Neutrophil (primary cell): ENCODE results near the gene STAG1.
"Not testable (repeated sequence)": the region's sequence is repeated elsewhere in the genome, so short reads cannot be mapped to it uniquely, and the experiment has no call there.

ENCODE experiments used
- H3K27ac ChIP-seq: fragments of 200-600 bp; sonication (generic); 2 replicates; pipeline ENCODE4 v1.5.1; 2016; ENCODE audit warnings: mild to moderate bottlenecking, moderate library complexity
- H3K27me3 ChIP-seq: fragments of 200-600 bp; sonication (generic); 2 replicates; pipeline ENCODE4 v1.6.0; 2016; ENCODE audit warnings: mild to moderate bottlenecking
- H3K36me3 ChIP-seq: fragments of 200-600 bp; sonication (generic); 2 replicates; pipeline ENCODE4 v1.5.1; 2017
- H3K4me1 ChIP-seq, 2 experiments: fragments of 200-600 bp in 1 of 2; sonication (generic) in 1 of 2; 1 replicate in 1 of 2; 2 replicates in 1 of 2; pipeline versions ENCODE4 v1.5.1 to v1.6.1; 2013 to 2016; ENCODE audit warnings: low read depth in 1 of 2, low read length in 1 of 2, mild to moderate bottlenecking in 1 of 2, moderate library complexity in 1 of 2; ENCODE audit not compliant: control insufficient read depth in 1 of 2, insufficient read depth in 1 of 2
- H3K4me3 ChIP-seq, 2 experiments: fragments of 200-600 bp in 1 of 2; sonication (generic) in 1 of 2; 1 replicate in 1 of 2; 2 replicates in 1 of 2; pipeline ENCODE4 v1.5.1; 2013 to 2016; ENCODE audit warnings: low read depth in 1 of 2, low read length in 1 of 2, mild to moderate bottlenecking in 1 of 2, moderate library complexity in 1 of 2
- H3K9me3 ChIP-seq: fragments of 200-600 bp; sonication (generic); 2 replicates; pipeline ENCODE4 v1.5.1; 2016
- TF ChIP-seq, protein P1 (sequence below): fragments of 200-600 bp; sonication (generic); IDR thresholded peaks from 2 replicates; pipeline ENCODE4 v1.5.1; 2016; ENCODE audit warnings: antibody characterized with exemption

The STAG1 gene

DNA sequence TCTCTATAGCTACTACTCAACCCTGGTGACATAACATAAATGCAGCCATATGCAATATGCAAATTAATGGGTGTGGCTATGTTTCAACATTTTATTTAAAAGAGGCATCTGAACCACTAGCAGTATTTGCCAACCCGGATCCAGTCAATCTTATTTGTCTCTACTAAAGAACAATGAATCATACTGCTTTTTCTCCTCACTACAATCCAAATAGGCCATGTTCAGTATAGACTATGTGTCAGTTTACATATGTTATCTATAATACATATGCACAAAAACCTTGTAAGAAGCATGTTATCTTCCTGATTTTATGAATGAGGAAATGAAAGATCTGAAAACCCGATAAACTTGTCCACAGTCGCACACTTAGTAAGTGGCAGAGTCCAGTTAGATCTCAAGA is 125.7 kb downstream of the STAG1 start:
- no peaks in the 10 kb centered on the region for H3K9me3 ChIP-seq
- no peaks in the 10 kb centered on the region for H3K27me3 ChIP-seq
- H3K27ac ChIP-seq: peak overlapping the region; percentile 24
- H3K36me3 ChIP-seq: peaks cover 4% of the 10 kb centered on the region
- TF ChIP-seq, protein P1, sequence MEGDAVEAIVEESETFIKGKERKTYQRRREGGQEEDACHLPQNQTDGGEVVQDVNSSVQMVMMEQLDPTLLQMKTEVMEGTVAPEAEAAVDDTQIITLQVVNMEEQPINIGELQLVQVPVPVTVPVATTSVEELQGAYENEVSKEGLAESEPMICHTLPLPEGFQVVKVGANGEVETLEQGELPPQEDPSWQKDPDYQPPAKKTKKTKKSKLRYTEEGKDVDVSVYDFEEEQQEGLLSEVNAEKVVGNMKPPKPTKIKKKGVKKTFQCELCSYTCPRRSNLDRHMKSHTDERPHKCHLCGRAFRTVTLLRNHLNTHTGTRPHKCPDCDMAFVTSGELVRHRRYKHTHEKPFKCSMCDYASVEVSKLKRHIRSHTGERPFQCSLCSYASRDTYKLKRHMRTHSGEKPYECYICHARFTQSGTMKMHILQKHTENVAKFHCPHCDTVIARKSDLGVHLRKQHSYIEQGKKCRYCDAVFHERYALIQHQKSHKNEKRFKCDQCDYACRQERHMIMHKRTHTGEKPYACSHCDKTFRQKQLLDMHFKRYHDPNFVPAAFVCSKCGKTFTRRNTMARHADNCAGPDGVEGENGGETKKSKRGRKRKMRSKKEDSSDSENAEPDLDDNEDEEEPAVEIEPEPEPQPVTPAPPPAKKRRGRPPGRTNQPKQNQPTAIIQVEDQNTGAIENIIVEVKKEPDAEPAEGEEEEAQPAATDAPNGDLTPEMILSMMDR: no peak
- H3K4me3 ChIP-seq: no peak overlapping the region
- H3K4me1 ChIP-seq: peaks cover 4 to 23% of the 10 kb centered on the region in 2 experiments

DNA sequence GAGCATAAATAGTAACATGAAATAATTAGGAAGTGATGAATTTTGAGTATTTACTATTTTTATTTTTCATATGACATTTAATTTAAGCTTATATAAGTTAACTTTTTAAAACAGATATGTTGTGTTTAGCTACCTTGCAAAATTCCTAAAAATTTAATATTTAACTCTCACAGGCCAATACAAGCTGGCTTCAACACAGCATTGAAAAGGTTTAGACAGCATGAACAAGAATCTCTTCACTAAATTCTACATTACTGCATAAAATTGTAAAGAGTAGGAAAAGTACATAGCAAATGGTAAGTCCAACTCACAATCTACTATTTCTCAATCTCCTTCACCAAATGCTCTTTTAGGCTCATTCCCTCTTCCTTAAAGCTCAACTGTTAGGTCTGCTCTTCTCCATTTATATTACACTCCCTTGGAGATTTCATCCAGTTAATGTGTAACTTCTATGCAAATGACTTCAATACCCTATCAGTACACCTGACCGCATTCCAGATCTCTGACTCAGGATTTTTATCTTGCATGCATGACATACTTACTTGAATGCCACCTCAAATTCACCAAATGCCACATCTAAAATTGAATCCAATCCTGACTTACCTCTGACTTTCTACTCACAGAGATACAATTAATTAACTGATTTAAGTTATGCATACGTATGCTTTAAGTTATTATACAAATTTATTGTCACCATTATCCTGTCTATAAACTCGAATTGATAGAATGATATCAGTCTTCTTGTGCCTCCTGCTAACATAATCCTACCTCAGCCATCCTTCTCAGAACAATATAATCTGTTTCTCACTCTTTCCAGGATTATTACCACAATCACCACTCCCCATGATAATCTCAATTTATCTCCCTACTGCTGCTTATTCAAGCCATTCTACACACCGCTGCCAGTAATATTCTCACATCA is 127.0 kb downstream of the STAG1 start:
- Histone ChIP-seq H3K36me3 (peaks cover 4% of the 10 kb centered on the region), H3K27ac (peak overlapping the region; percentile 49), H3K4me3 (no peak overlapping the region), H3K4me1 (peaks cover 11 to 30% of the 10 kb centered on the region in 2 experiments), H3K27me3 (no peaks in the 10 kb centered on the region), H3K9me3 (no peaks in the 10 kb centered on the region)
- TF ChIP-seq, protein P1: no peak

GRCh38 chr3:136624371-136624770 is 127.8 kb downstream of the STAG1 start:
- Histone ChIP-seq H3K27ac (peak overlapping the region; percentile 49), H3K4me3 (no peak overlapping the region), H3K4me1 (peaks cover 19 to 37% of the 10 kb centered on the region in 2 experiments), H3K36me3 (peaks cover 4% of the 10 kb centered on the region), H3K27me3 (no peaks in the 10 kb centered on the region), H3K9me3 (no peaks in the 10 kb centered on the region)
- TF ChIP-seq, protein P1: no peak

DNA sequence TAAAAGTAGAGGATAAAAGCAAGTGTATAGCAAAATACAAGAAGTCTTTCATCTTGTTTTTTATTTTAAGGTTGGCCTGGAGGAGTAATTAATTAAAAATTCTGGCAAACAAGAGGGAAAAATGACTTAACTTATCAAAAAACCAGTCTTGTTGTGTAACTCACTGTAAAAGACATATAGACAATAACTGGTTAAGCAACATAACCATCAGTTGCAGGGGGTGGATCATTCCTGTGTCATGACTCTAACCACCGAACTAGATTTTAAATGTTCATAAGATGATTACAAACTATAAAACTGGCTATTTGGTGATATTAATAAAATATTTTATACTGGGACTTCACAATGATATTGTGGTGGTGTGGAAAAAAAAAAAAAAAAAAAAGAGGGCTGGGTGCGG is 130.6 kb downstream of the STAG1 start:
- TF ChIP-seq, protein P1: no peak
- Histone ChIP-seq H3K27me3 (no peaks in the 10 kb centered on the region), H3K9me3 (no peaks in the 10 kb centered on the region)

DNA sequence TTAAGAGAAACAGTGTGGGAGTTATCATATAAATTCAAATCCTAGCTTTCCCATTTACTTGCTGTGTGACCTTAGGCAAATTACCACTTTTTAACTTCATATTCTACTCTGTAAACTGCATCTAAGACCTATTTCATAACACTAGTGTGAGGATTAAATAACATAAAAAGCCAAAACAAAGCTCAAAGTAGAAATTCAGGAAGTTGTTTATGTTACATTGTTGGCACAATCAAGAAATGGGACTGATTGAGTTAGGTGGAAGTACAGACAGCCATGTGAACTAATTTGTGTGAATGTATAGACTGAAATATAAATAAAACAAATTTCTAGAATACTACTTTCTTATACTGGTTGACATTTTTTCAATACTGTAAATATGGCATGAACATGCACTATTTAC is 131.7 kb downstream of the STAG1 start:
- no peak overlapping the region for H3K4me3 ChIP-seq

More for the DNA sequence above, 130.6 kb downstream of the STAG1 start:
- Histone ChIP-seq H3K36me3 (no peaks in the 10 kb centered on the region), H3K27ac (no peak overlapping the region), H3K4me1 (peaks cover 22 to 41% of the 10 kb centered on the region in 2 experiments), H3K4me3 (no peak overlapping the region)

DNA sequence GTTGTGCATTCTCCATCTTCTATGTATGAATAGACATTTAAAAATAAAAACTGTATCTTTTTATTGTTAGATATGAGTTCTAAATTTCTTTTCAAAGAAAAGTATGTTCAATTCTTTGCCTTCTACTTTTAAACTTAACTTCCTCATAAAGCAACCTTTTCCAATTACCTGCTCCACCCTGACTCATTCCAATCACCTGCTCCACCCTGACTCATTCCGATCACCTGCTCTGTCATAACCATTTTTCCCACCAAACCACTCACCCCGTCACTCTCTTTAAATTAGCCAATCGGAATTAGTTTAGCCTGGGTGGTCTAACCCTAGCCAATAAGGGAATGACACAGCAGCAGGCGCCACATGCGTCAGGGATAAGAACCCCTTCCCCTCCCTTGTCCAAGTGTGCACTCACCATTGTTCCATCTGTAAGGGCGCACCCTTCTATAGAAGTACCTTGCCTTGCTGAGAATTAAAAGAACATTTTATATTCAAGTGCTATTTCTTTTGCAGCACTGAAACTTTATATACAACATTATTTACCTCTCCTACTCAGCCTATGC is 134.1 kb downstream of the STAG1 start:
- peaks cover 18% of the 10 kb centered on the region in 2 experiments for H3K4me1 ChIP-seq
- not testable (repeated sequence) for H3K27ac ChIP-seq, H3K4me3 ChIP-seq, H3K27me3 ChIP-seq, H3K36me3 ChIP-seq, H3K9me3 ChIP-seq

More for the DNA sequence above, 131.7 kb downstream of the STAG1 start:
- peaks cover 22 to 34% of the 10 kb centered on the region in 2 experiments for H3K4me1 ChIP-seq
- H3K27me3 ChIP-seq: no peaks in the 10 kb centered on the region
- no peaks in the 10 kb centered on the region for H3K9me3 ChIP-seq
- no peaks in the 10 kb centered on the region for H3K36me3 ChIP-seq
- TF ChIP-seq, protein P1: no peak
- peak overlapping the region; percentile 46 for H3K27ac ChIP-seq
